ENCODE data around the gene ASB1. TPM values are rescaled to one million over a fixed set of nuclear protein-coding genes. Genes with fewer than 3 reads are reported as not detected.

ASB1 gene, protein sequence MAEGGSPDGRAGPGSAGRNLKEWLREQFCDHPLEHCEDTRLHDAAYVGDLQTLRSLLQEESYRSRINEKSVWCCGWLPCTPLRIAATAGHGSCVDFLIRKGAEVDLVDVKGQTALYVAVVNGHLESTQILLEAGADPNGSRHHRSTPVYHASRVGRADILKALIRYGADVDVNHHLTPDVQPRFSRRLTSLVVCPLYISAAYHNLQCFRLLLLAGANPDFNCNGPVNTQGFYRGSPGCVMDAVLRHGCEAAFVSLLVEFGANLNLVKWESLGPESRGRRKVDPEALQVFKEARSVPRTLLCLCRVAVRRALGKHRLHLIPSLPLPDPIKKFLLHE
- 22.3 and 34.4 TPM in 2 replicates for total RNA-seq (ENCODE audit: low replicate concordance)
- long read RNA-seq, full-length matches to known transcripts = 2 of 7 reads
- long read RNA-seq, partial matches to known transcripts = 1 of 7 reads
- long read RNA-seq, other reads (novel, unspliced or antisense) = 4 of 7 reads

DNA sequence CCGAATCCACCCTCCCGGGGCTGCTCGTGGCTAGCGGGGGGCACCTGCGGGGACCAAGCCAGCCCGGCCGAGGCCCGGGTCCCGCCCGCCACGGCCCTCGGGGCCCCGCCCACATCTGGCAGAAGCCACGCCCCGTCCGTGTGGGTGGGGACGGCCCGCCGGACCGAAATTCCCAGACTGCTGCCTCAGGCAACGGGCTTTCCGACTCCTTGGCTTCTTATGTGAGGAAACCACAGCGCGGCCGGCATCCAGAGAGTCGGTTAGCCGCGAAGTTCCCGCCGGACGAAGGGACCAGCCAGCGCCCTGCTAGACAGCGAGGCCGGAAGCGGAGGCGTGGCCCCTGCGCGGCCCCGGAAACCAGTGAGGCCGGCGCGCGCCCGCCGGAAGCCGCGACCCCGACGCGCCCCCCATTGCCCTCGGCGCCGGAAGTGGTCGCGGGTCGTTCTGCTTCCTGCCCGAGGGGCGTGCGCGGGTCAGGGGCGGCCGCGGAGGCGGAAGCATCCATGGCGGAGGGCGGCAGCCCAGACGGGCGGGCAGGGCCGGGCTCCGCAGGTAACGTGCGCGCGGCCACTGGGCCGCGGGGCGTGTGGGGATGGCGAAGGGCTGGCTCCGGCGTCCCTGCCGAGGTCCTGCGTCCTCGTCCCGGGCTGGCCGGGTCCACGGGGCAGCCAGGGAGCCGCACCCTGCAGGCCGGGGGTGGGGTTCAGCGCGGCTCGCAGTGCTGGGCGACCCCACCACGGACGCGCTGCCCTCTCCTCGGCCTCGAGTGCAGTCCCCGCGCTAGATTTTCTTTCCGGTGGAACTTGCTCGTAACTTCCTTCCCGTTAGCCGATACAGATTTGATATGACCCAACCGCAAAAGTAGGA is at the start of gene ASB1:
Gene ASB1, plus strand, starts transcription at position 360 of the 867 bp plus-strand sequence. Its CDS starts 144 bp downstream, at position 504.
- DNase-seq (ENCODE audit: extremely low spot score, unreplicated experiment) = peak; percentile 87
- peak within 1 kb of the TSS; percentile 97 for H3K4me3 Mint-ChIP-seq
- peaks cover 23% of the 10 kb centered on the region for H3K36me3 Mint-ChIP-seq
- TF ChIP-seq, protein P1, sequence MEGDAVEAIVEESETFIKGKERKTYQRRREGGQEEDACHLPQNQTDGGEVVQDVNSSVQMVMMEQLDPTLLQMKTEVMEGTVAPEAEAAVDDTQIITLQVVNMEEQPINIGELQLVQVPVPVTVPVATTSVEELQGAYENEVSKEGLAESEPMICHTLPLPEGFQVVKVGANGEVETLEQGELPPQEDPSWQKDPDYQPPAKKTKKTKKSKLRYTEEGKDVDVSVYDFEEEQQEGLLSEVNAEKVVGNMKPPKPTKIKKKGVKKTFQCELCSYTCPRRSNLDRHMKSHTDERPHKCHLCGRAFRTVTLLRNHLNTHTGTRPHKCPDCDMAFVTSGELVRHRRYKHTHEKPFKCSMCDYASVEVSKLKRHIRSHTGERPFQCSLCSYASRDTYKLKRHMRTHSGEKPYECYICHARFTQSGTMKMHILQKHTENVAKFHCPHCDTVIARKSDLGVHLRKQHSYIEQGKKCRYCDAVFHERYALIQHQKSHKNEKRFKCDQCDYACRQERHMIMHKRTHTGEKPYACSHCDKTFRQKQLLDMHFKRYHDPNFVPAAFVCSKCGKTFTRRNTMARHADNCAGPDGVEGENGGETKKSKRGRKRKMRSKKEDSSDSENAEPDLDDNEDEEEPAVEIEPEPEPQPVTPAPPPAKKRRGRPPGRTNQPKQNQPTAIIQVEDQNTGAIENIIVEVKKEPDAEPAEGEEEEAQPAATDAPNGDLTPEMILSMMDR (conservative IDR thresholded peaks at IDR 0.05) = no peak
- peaks cover 6% of the 10 kb centered on the region for H3K9me3 Mint-ChIP-seq
- H3K4me1 Mint-ChIP-seq (ENCODE audit: unreplicated experiment) = peaks cover 25% of the 10 kb centered on the region
- H3K27me3 Mint-ChIP-seq = peaks cover 3% of the 10 kb centered on the region
- peak within 1 kb of the TSS; percentile 88 for H3K27ac Mint-ChIP-seq

DNA sequence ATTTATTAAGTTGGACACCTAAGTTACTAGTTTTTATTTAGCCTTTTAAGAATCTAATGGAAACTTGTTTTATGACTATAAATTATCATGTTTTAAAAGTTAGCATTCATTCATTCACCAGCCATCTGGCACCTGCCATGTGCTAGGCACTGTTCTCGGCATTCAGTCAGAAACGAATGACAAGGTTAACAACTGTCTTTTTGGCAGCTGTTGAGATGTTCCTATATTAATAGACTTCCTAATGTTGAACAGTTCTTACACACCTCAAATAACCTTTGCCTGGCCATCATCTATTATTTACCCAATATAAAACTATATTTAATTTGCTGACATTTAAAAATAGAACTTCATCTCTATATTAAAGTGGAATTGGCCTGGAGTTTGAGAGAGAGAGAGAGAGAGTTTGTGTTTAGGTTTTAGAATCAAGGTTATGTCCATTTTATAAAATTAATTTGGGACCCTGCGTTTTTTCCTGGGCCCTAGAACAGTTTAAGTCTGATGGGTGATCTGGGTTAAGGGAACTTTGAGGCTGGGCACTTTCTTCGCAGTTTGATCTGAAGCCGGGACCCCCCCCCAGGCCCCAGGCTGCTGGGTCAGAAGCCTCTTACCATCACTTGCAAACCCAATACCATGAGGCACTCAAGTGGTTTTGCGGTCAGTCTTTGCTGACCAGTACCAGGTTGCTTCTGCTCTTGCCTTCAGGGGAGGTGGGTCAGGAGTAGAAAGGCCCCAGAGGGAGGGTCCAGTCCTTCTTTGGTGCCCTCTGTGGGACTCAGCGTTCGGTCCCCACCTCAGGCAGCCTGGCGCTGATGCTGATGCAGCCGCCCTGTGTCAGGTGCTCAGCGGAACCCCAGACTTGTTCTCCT is 48.3 kb upstream of the ASB1 start:
- Mint-ChIP-seq H3K9me3 (no peaks in the 10 kb centered on the region), H3K36me3 (peaks cover 31% of the 10 kb centered on the region), H3K4me1 (ENCODE audit: unreplicated experiment) (peaks cover 13% of the 10 kb centered on the region), H3K4me3 (no peak overlapping the region), H3K27ac (no peak overlapping the region), H3K27me3 (no peaks in the 10 kb centered on the region)
- TF ChIP-seq, protein P1 (conservative IDR thresholded peaks at IDR 0.05) = no peak
- no peak for DNase-seq (ENCODE audit: extremely low spot score, unreplicated experiment)

DNA sequence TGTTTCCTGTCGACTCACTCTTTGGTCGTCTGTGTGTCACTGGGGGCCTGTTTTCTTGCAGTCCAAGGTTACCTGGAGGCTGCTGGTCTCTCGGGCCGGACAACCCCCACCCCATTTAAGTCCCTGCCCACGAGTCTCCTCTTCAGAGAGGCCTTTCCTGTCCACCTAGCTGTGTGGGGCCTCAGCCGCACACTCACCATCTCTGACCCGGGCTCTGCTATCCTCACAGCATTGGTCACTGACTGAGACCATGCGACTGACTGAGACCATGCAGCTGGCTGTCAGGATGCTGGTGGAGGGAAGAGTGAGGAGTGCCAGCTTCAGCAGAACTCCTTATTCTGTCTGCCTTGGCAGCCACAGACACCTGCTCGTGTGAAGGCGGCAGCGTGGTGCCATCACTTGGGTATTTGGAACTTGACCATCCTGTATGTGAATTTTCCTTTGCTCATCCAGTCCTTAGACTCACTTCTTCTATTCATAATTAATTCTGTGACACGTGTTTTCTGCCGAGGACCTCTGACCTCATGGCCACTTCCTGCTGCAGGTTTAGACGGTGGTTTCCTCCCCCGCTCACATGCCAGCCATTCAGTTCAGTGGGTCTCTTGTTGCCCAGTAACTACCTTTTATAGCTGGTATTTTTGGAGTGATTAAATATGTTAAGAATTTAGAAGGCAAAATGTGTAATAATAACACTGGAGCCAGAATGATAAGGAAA is 47.5 kb upstream of the ASB1 start:
- Mint-ChIP-seq H3K4me1 (ENCODE audit: unreplicated experiment) (peaks cover 13% of the 10 kb centered on the region), H3K36me3 (peaks cover 32% of the 10 kb centered on the region), H3K27me3 (peaks cover 2% of the 10 kb centered on the region), H3K4me3 (no peak overlapping the region), H3K9me3 (no peaks in the 10 kb centered on the region), H3K27ac (no peak overlapping the region)
- TF ChIP-seq, protein P1 (conservative IDR thresholded peaks at IDR 0.05) = no peak
- no peak for DNase-seq (ENCODE audit: extremely low spot score, unreplicated experiment)

DNA sequence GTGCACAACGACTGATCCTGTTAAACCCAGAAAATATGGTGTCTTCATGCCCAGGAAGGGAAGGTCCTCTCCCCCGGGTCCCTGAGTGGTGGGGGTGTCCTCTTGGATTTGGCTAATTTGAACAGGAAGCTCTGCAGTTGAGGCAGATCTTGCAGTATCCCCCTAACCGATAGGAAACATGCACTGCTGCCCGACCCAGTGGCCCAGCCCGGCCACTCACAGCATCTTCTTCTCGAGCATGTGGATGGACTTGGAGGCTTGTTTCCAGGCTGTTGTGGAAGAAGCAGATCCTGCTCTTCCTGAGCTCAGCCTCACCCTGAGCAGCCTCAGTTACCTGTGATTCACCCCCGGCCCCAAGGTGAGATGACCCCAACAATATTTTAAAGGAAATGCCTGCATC is 46.4 kb upstream of the ASB1 start:
- Mint-ChIP-seq H3K9me3 (no peaks in the 10 kb centered on the region), H3K4me1 (ENCODE audit: unreplicated experiment) (peaks cover 13% of the 10 kb centered on the region), H3K27ac (no peak overlapping the region), H3K27me3 (peaks cover 2% of the 10 kb centered on the region), H3K4me3 (no peak overlapping the region), H3K36me3 (peaks cover 29% of the 10 kb centered on the region)
- TF ChIP-seq, protein P1 (conservative IDR thresholded peaks at IDR 0.05) = no peak
- no peak for DNase-seq (ENCODE audit: extremely low spot score, unreplicated experiment)

All from type B pancreatic cell (in vitro differentiated cells).